Measurements from ENCODE around the gene ARHGAP22. TPM values are rescaled to one million over a fixed set of nuclear protein-coding genes. Genes with fewer than 3 reads are reported as not detected.

Gene ARHGAP22
- total RNA-seq, 2 donors from 2014 or later = 4.4 to 8.6 TPM

GRCh38 chr10:48517911-48518811, 86.7 kb downstream of the ARHGAP22 start:
- no peaks in the 10 kb centered on the region for H3K9me3 ChIP-seq
- no peaks in the 10 kb centered on the region for H3K4me1 ChIP-seq (replicated peaks)
- no peaks in the 10 kb centered on the region for H3K27me3 ChIP-seq (replicated peaks; ENCODE audit: insufficient read depth)
- H3K4me3 ChIP-seq = no peak overlapping the region
- no peak overlapping the region for H3K27ac ChIP-seq
- no peak for TF ChIP-seq POLR2AphosphoS5 (IDR thresholded peaks at IDR 0.05)
- no peak for TF ChIP-seq POLR2A (IDR thresholded peaks at IDR 0.05)
- 90% methylated on average over 13 of the region's 13 CpGs for WGBS
- DNase-seq (ENCODE audit: low spot score) = no peak
- intact Hi-C loops (cut with DNase I) = no loop called here
- no peaks in the 10 kb centered on the region for H3K36me3 ChIP-seq

- DNase-seq (ENCODE audit: low spot score) = no peak
- intact Hi-C loops (cut with DNase I) = no loop called here
- WGBS = 88% methylated on average over 9 of the region's 9 CpGs
- TF ChIP-seq POLR2AphosphoS5 (IDR thresholded peaks at IDR 0.05) = no peak
- TF ChIP-seq CTCF (IDR thresholded peaks at IDR 0.05) = no peak
- TF ChIP-seq POLR2A (IDR thresholded peaks at IDR 0.05) = no peak
- no peaks in the 10 kb centered on the region for H3K4me1 ChIP-seq (replicated peaks)
- no peak overlapping the region for H3K4me3 ChIP-seq
- no peak overlapping the region for H3K27ac ChIP-seq
- no peaks in the 10 kb centered on the region for H3K36me3 ChIP-seq
- no peaks in the 10 kb centered on the region for H3K9me3 ChIP-seq
- H3K27me3 ChIP-seq (replicated peaks; ENCODE audit: insufficient read depth) = no peaks in the 10 kb centered on the region
Measured at GRCh38 chr10:48517482-48517881, 87.4 kb downstream of the ARHGAP22 start.

- Histone ChIP-seq H3K36me3 (no peaks in the 10 kb centered on the region), H3K9me3 (no peaks in the 10 kb centered on the region), H3K27ac (no peak overlapping the region), H3K4me3 (no peak overlapping the region), H3K27me3 (replicated peaks; ENCODE audit: insufficient read depth) (no peaks in the 10 kb centered on the region), H3K4me1 (replicated peaks) (no peaks in the 10 kb centered on the region)
- 92% methylated on average over 3 of the region's 3 CpGs for WGBS
- TF ChIP-seq POLR2AphosphoS5 (IDR thresholded peaks at IDR 0.05) = no peak
- no peak for TF ChIP-seq CTCF (IDR thresholded peaks at IDR 0.05)
- TF ChIP-seq POLR2A (IDR thresholded peaks at IDR 0.05) = no peak
- intact Hi-C loops (cut with DNase I) = no loop called here
- DNase-seq (ENCODE audit: low spot score) = no peak
Measured at GRCh38 chr10:48516911-48517310, 88.0 kb downstream of the ARHGAP22 start.

GRCh38 chr10:48514916-48515315, 90.0 kb downstream of the ARHGAP22 start:
- no peak for DNase-seq (ENCODE audit: low spot score)
- intact Hi-C loops (cut with DNase I) = no loop called here
- WGBS = 85% methylated on average over 1 of the region's 1 CpG

GRCh38 chr10:48514255-48514654, 90.6 kb downstream of the ARHGAP22 start:
- intact Hi-C loops (cut with DNase I) = no loop called here

More at GRCh38 chr10:48514916-48515315, 90.0 kb downstream of the ARHGAP22 start:
- Histone ChIP-seq H3K4me1 (replicated peaks) (no peaks in the 10 kb centered on the region), H3K9me3 (no peaks in the 10 kb centered on the region), H3K36me3 (no peaks in the 10 kb centered on the region), H3K27me3 (replicated peaks; ENCODE audit: insufficient read depth) (no peaks in the 10 kb centered on the region), H3K27ac (no peak overlapping the region), H3K4me3 (no peak overlapping the region)
- TF ChIP-seq POLR2A (IDR thresholded peaks at IDR 0.05) = no peak
- no peak for TF ChIP-seq CTCF (IDR thresholded peaks at IDR 0.05)
- no peak for TF ChIP-seq POLR2AphosphoS5 (IDR thresholded peaks at IDR 0.05)

More at GRCh38 chr10:48514255-48514654, 90.6 kb downstream of the ARHGAP22 start:
- 95% methylated on average over 1 of the region's 1 CpG for WGBS
- no peak overlapping the region for H3K27ac ChIP-seq
- no peaks in the 10 kb centered on the region for H3K36me3 ChIP-seq
- TF ChIP-seq POLR2A (IDR thresholded peaks at IDR 0.05) = no peak
- no peak for TF ChIP-seq POLR2AphosphoS5 (IDR thresholded peaks at IDR 0.05)
- TF ChIP-seq CTCF (IDR thresholded peaks at IDR 0.05) = no peak
- no peaks in the 10 kb centered on the region for H3K9me3 ChIP-seq
- H3K4me1 ChIP-seq (replicated peaks) = no peaks in the 10 kb centered on the region
- no peak overlapping the region for H3K4me3 ChIP-seq
- no peak for DNase-seq (ENCODE audit: low spot score)
- no peaks in the 10 kb centered on the region for H3K27me3 ChIP-seq (replicated peaks; ENCODE audit: insufficient read depth)
